ENCODE results near the gene CNTFR. TPM values are rescaled to one million over a fixed set of nuclear protein-coding genes. Genes with fewer than 3 reads are reported as not detected.

The CNTFR gene
- total and polyA plus RNA-seq, 2 experiments from 2014 or later: not detected

- TF ChIP-seq EZH2 (IDR thresholded peaks at IDR 0.05; ENCODE audit: insufficient read depth, poor library complexity, severe bottlenecking) (no peak), EZH2phosphoT487 (IDR thresholded peaks at IDR 0.05; ENCODE audit: insufficient read depth, low read depth) (no peak)
- H3K36me3 ChIP-seq (ENCODE audit: low read depth): no peaks in the 10 kb centered on the region
- no peaks in the 10 kb centered on the region for H3K9me2 ChIP-seq (ENCODE audit: insufficient read depth)
- WGBS, 2 experiments (ENCODE audit: low coverage in 1 of 2, low lambda C conversion rate in 2 of 2, missing lambda C conversion rate in 2 of 2): 77 to 78% methylated on average over 10 to 12 of the region's 12 CpGs
- H3K9me3 ChIP-seq (ENCODE audit: low read depth): no peaks in the 10 kb centered on the region
- in situ Hi-C loops (cut with MboI): loop anchor here (5.0 kb wide), 1 partner anchor 42 kb away; no protein-coding TSS in a partner anchor
- H3K9ac ChIP-seq: no peak overlapping the region
- no peak overlapping the region for H3K4me3 ChIP-seq
- no peaks in the 10 kb centered on the region for H4K20me1 ChIP-seq (ENCODE audit: insufficient read depth)
- H3K4me1 ChIP-seq (ENCODE audit: insufficient read depth): no peaks in the 10 kb centered on the region
- DNase-seq: no peak
- no peaks in the 10 kb centered on the region for H3F3A ChIP-seq (ENCODE audit: insufficient read depth)
- H2AFZ ChIP-seq: no peak overlapping the region
- no peak overlapping the region for H3K27ac ChIP-seq
- H3K79me2 ChIP-seq (ENCODE audit: insufficient read depth): no peaks in the 10 kb centered on the region
- no peaks in the 10 kb centered on the region; the same call in 1 of the 2 replicates for H3K27me3 ChIP-seq (replicated peaks; ENCODE audit: insufficient read depth)
- H3K4me2 ChIP-seq (ENCODE audit: unreplicated experiment): no peak overlapping the region
Measured at GRCh38 chr9:34550016-34550680, 39.4 kb downstream of the CNTFR start.

- Histone ChIP-seq H4K20me1 (ENCODE audit: insufficient read depth) (no peaks in the 10 kb centered on the region), H3K4me3 (no peak overlapping the region), H2AFZ (no peak overlapping the region), H3K27ac (no peak overlapping the region), H3F3A (ENCODE audit: insufficient read depth) (no peaks in the 10 kb centered on the region), H3K27me3 (replicated peaks; ENCODE audit: insufficient read depth) (no peaks in the 10 kb centered on the region; the same call in 1 of the 2 replicates), H3K9ac (no peak overlapping the region), H3K36me3 (ENCODE audit: low read depth) (no peaks in the 10 kb centered on the region), H3K4me1 (ENCODE audit: insufficient read depth) (no peaks in the 10 kb centered on the region), H3K79me2 (ENCODE audit: insufficient read depth) (no peaks in the 10 kb centered on the region), H3K9me2 (ENCODE audit: insufficient read depth) (no peaks in the 10 kb centered on the region), H3K4me2 (ENCODE audit: unreplicated experiment) (no peak overlapping the region), H3K9me3 (ENCODE audit: low read depth) (no peaks in the 10 kb centered on the region)
- no peak for DNase-seq
- TF ChIP-seq EZH2phosphoT487 (IDR thresholded peaks at IDR 0.05; ENCODE audit: insufficient read depth, low read depth): no peak
- TF ChIP-seq EZH2 (IDR thresholded peaks at IDR 0.05; ENCODE audit: insufficient read depth, poor library complexity, severe bottlenecking): no peak
- WGBS, 2 experiments (ENCODE audit: low coverage in 1 of 2, low lambda C conversion rate in 2 of 2, missing lambda C conversion rate in 2 of 2): 72 to 74% methylated on average over 4 to 5 of the region's 5 CpGs
- in situ Hi-C loops (cut with MboI): no loop called here
Measured at GRCh38 chr9:34549407-34549732, 40.2 kb downstream of the CNTFR start.

- Histone ChIP-seq H3K27me3 (replicated peaks; ENCODE audit: insufficient read depth) (no peaks in the 10 kb centered on the region; the same call in 1 of the 2 replicates), H4K20me1 (ENCODE audit: insufficient read depth) (no peaks in the 10 kb centered on the region), H3K4me3 (no peak overlapping the region), H3K9ac (no peak overlapping the region), H3K4me1 (ENCODE audit: insufficient read depth) (no peaks in the 10 kb centered on the region), H3K9me3 (ENCODE audit: low read depth) (no peaks in the 10 kb centered on the region), H3K36me3 (ENCODE audit: low read depth) (no peaks in the 10 kb centered on the region), H3K27ac (no peak overlapping the region), H2AFZ (no peak overlapping the region), H3K79me2 (ENCODE audit: insufficient read depth) (no peaks in the 10 kb centered on the region), H3F3A (ENCODE audit: insufficient read depth) (no peaks in the 10 kb centered on the region), H3K9me2 (ENCODE audit: insufficient read depth) (no peaks in the 10 kb centered on the region), H3K4me2 (ENCODE audit: unreplicated experiment) (no peak overlapping the region)
- DNase-seq: peak; percentile 84
- WGBS, 2 experiments (ENCODE audit: low coverage in 1 of 2, low lambda C conversion rate in 2 of 2, missing lambda C conversion rate in 2 of 2): 4 to 11% methylated on average over 13 of the region's 13 CpGs
- no peak for TF ChIP-seq EZH2phosphoT487 (IDR thresholded peaks at IDR 0.05; ENCODE audit: insufficient read depth, low read depth)
- no peak for TF ChIP-seq EZH2 (IDR thresholded peaks at IDR 0.05; ENCODE audit: insufficient read depth, poor library complexity, severe bottlenecking)
- in situ Hi-C loops (cut with MboI): no loop called here
Measured at GRCh38 chr9:34547960-34548611, 41.4 kb downstream of the CNTFR start.

GRCh38 chr9:34546834-34547827, 42.4 kb downstream of the CNTFR start:
- Histone ChIP-seq H4K20me1 (ENCODE audit: insufficient read depth) (no peaks in the 10 kb centered on the region), H3K4me2 (ENCODE audit: unreplicated experiment) (no peak overlapping the region), H2AFZ (no peak overlapping the region), H3K4me3 (no peak overlapping the region), H3K9me2 (ENCODE audit: insufficient read depth) (no peaks in the 10 kb centered on the region), H3K9me3 (ENCODE audit: low read depth) (no peaks in the 10 kb centered on the region), H3K9ac (no peak overlapping the region), H3K27ac (no peak overlapping the region), H3K36me3 (ENCODE audit: low read depth) (no peaks in the 10 kb centered on the region), H3K79me2 (ENCODE audit: insufficient read depth) (no peaks in the 10 kb centered on the region), H3F3A (ENCODE audit: insufficient read depth) (no peaks in the 10 kb centered on the region), H3K27me3 (replicated peaks; ENCODE audit: insufficient read depth) (no peaks in the 10 kb centered on the region; the same call in 1 of the 2 replicates), H3K4me1 (ENCODE audit: insufficient read depth) (no peaks in the 10 kb centered on the region)
- TF ChIP-seq EZH2phosphoT487 (IDR thresholded peaks at IDR 0.05; ENCODE audit: insufficient read depth, low read depth) (no peak), EZH2 (IDR thresholded peaks at IDR 0.05; ENCODE audit: insufficient read depth, poor library complexity, severe bottlenecking) (no peak)
- in situ Hi-C loops (cut with MboI): no loop called here
- WGBS, 2 experiments (ENCODE audit: low coverage in 1 of 2, low lambda C conversion rate in 2 of 2, missing lambda C conversion rate in 2 of 2): 50 to 52% methylated on average over 16 of the region's 16 CpGs
- peak; percentile 92 for DNase-seq
